Activated T-cell treated with anti-CD3 and anti-CD28 coated beads, Interleukin-2, amount 50 U/mL, for 24 hours (primary cell): Measurements from ENCODE around the gene SLC35G1.

ENCODE experiments used
- DNase-seq: peaks from one replicate; pipeline ENCODE4 v3.0.0-alpha.2; 2020
- H3K27ac Mint-ChIP-seq: 2 replicates; pipeline ENCODE4 v1.8.0; 2020; ENCODE audit warnings: mild to moderate bottlenecking, mixed read lengths
- H3K27me3 Mint-ChIP-seq: 2 replicates; pipeline ENCODE4 v1.8.0; 2020; ENCODE audit warnings: mixed read lengths
- H3K36me3 Mint-ChIP-seq: 2 replicates; pipeline ENCODE4 v1.8.0; 2020; ENCODE audit warnings: low read depth, mixed read lengths
- H3K4me1 Mint-ChIP-seq: 2 replicates; pipeline ENCODE4 v1.8.0; 2020; ENCODE audit warnings: low read depth, mixed read lengths
- H3K4me3 Mint-ChIP-seq: 2 replicates; pipeline ENCODE4 v1.8.0; 2020; ENCODE audit warnings: mild to moderate bottlenecking, moderate library complexity, mixed read lengths
- H3K9me3 Mint-ChIP-seq: 2 replicates; pipeline ENCODE4 v1.8.0; 2020; ENCODE audit warnings: mixed read lengths

The SLC35G1 gene

GRCh38 chr10:93871671-93872204 lies 22.0 kb upstream of the SLC35G1 start:
- Mint-ChIP-seq H3K27me3 (peaks cover 53% of the 10 kb centered on the region), H3K36me3 (no peaks in the 10 kb centered on the region), H3K4me3 (no peak overlapping the region), H3K27ac (no peak overlapping the region), H3K9me3 (no peaks in the 10 kb centered on the region), H3K4me1 (no peaks in the 10 kb centered on the region)
- DNase-seq: no peak

GRCh38 chr10:93872375-93873158 lies 21.2 kb upstream of the SLC35G1 start:
- Mint-ChIP-seq H3K4me3 (no peak overlapping the region), H3K9me3 (no peaks in the 10 kb centered on the region), H3K36me3 (no peaks in the 10 kb centered on the region), H3K27me3 (peaks cover 47% of the 10 kb centered on the region), H3K27ac (no peak overlapping the region), H3K4me1 (no peaks in the 10 kb centered on the region)
- no peak for DNase-seq

GRCh38 chr10:93873420-93874115 lies 20.2 kb upstream of the SLC35G1 start:
- peaks cover 37% of the 10 kb centered on the region for H3K27me3 Mint-ChIP-seq

GRCh38 chr10:93874309-93875031 lies 19.3 kb upstream of the SLC35G1 start:
- DNase-seq: no peak
- H3K4me3 Mint-ChIP-seq: no peak overlapping the region
- no peaks in the 10 kb centered on the region for H3K36me3 Mint-ChIP-seq
- no peaks in the 10 kb centered on the region for H3K9me3 Mint-ChIP-seq
- H3K4me1 Mint-ChIP-seq: no peaks in the 10 kb centered on the region
- no peak overlapping the region for H3K27ac Mint-ChIP-seq
- H3K27me3 Mint-ChIP-seq: peaks cover 43% of the 10 kb centered on the region

More at GRCh38 chr10:93873420-93874115, 20.2 kb upstream of the SLC35G1 start:
- Mint-ChIP-seq H3K36me3 (no peaks in the 10 kb centered on the region), H3K27ac (no peak overlapping the region), H3K9me3 (no peaks in the 10 kb centered on the region), H3K4me3 (no peak overlapping the region), H3K4me1 (no peaks in the 10 kb centered on the region)
- no peak for DNase-seq

GRCh38 chr10:93875032-93875358 lies 18.8 kb upstream of the SLC35G1 start:
- Mint-ChIP-seq H3K27ac (no peak overlapping the region), H3K36me3 (no peaks in the 10 kb centered on the region), H3K4me1 (no peaks in the 10 kb centered on the region), H3K4me3 (no peak overlapping the region), H3K27me3 (peaks cover 43% of the 10 kb centered on the region), H3K9me3 (no peaks in the 10 kb centered on the region)
- no peak for DNase-seq

- H3K36me3 Mint-ChIP-seq: no peaks in the 10 kb centered on the region
- H3K4me1 Mint-ChIP-seq: no peaks in the 10 kb centered on the region
- no peak for DNase-seq
- H3K27ac Mint-ChIP-seq: no peak overlapping the region
- H3K4me3 Mint-ChIP-seq: no peak overlapping the region
- H3K9me3 Mint-ChIP-seq: no peaks in the 10 kb centered on the region
- H3K27me3 Mint-ChIP-seq: peaks cover 51% of the 10 kb centered on the region
These were observed 17.4 kb upstream of the SLC35G1 start for GRCh38 chr10:93876381-93876780.

- Mint-ChIP-seq H3K4me1 (no peaks in the 10 kb centered on the region), H3K27ac (no peak overlapping the region), H3K9me3 (no peaks in the 10 kb centered on the region), H3K4me3 (no peak overlapping the region), H3K27me3 (peaks cover 53% of the 10 kb centered on the region), H3K36me3 (no peaks in the 10 kb centered on the region)
- DNase-seq: no peak
These were observed 14.5 kb upstream of the SLC35G1 start for GRCh38 chr10:93879273-93879672.

- H3K4me3 Mint-ChIP-seq: peak overlapping the region; percentile 83
- H3K4me1 Mint-ChIP-seq: peaks cover 42% of the 10 kb centered on the region
- peaks cover 5% of the 10 kb centered on the region for H3K27me3 Mint-ChIP-seq
- peak overlapping the region; percentile 78 for H3K27ac Mint-ChIP-seq
- no peaks in the 10 kb centered on the region for H3K9me3 Mint-ChIP-seq
- DNase-seq: peak; percentile 41
- peaks cover 10% of the 10 kb centered on the region for H3K36me3 Mint-ChIP-seq
These were observed 969 bp downstream of the SLC35G1 start for GRCh38 chr10:93894516-93895378.

- H3K4me3 Mint-ChIP-seq: no peak overlapping the region
These were observed 3.4 kb downstream of the SLC35G1 start for GRCh38 chr10:93897070-93897780.

GRCh38 chr10:93899109-93899508 lies 5.3 kb downstream of the SLC35G1 start:
- no peaks in the 10 kb centered on the region for H3K27me3 Mint-ChIP-seq
- no peak overlapping the region for H3K27ac Mint-ChIP-seq
- peaks cover 20% of the 10 kb centered on the region for H3K36me3 Mint-ChIP-seq
- no peaks in the 10 kb centered on the region for H3K9me3 Mint-ChIP-seq
- H3K4me3 Mint-ChIP-seq: no peak overlapping the region
- H3K4me1 Mint-ChIP-seq: peaks cover 37% of the 10 kb centered on the region
- no peak for DNase-seq

More at GRCh38 chr10:93897070-93897780, 3.4 kb downstream of the SLC35G1 start:
- Mint-ChIP-seq H3K4me1 (peaks cover 44% of the 10 kb centered on the region), H3K9me3 (no peaks in the 10 kb centered on the region), H3K27ac (peak overlapping the region; percentile 1), H3K27me3 (no peaks in the 10 kb centered on the region), H3K36me3 (peaks cover 20% of the 10 kb centered on the region)
- no peak for DNase-seq

- no peak for DNase-seq
- H3K27ac Mint-ChIP-seq: no peak overlapping the region
- H3K4me1 Mint-ChIP-seq: peaks cover 23% of the 10 kb centered on the region
- H3K4me3 Mint-ChIP-seq: no peak overlapping the region
- H3K27me3 Mint-ChIP-seq: no peaks in the 10 kb centered on the region
- no peaks in the 10 kb centered on the region for H3K9me3 Mint-ChIP-seq
- peaks cover 29% of the 10 kb centered on the region for H3K36me3 Mint-ChIP-seq
These were observed 9.3 kb downstream of the SLC35G1 start for GRCh38 chr10:93903051-93903450.

GRCh38 chr10:93904901-93905300 lies 11.1 kb downstream of the SLC35G1 start:
- DNase-seq: no peak
- Mint-ChIP-seq H3K4me1 (peaks cover 23% of the 10 kb centered on the region), H3K27ac (no peak overlapping the region), H3K27me3 (no peaks in the 10 kb centered on the region), H3K36me3 (peaks cover 33% of the 10 kb centered on the region), H3K9me3 (no peaks in the 10 kb centered on the region), H3K4me3 (no peak overlapping the region)

GRCh38 chr10:93907059-93907458 lies 13.3 kb downstream of the SLC35G1 start:
- Mint-ChIP-seq H3K4me1 (peaks cover 21% of the 10 kb centered on the region), H3K9me3 (no peaks in the 10 kb centered on the region), H3K4me3 (no peak overlapping the region), H3K36me3 (peaks cover 29% of the 10 kb centered on the region), H3K27ac (no peak overlapping the region), H3K27me3 (no peaks in the 10 kb centered on the region)
- no peak for DNase-seq
